ENCODE results near the gene NCBP2L. TPM values are rescaled to one million over a fixed set of nuclear protein-coding genes. Genes with fewer than 3 reads are reported as not detected.

Gene NCBP2L
- not detected in 2 replicates for total RNA-seq

GRCh38 chrX:107777536-107777832, at the start of gene NCBP2L:
TSS of gene NCBP2L (plus strand) at chrX:107777733. CDS start at chrX:107794221, 16,488 bp downstream.

GRCh38 chrX:107775734-107776511, 1.6 kb upstream of the NCBP2L start, which contains the start of gene TSC22D3:
TSS of gene TSC22D3 (minus strand) at chrX:107775787. CDS start at chrX:107775419, 368 bp downstream.

GRCh38 chrX:107825698-107826237, 48.2 kb downstream of the NCBP2L start, which contains the start of gene MID2:
TSS of gene MID2 (plus strand) at chrX:107825866. CDS start at chrX:107826427, 561 bp downstream.

Other genes starting within 250 kb of the NCBP2L start
- gene PRPS1, start 149.2 kb upstream of the NCBP2L start, total RNA-seq: 28.4 and 39.5 TPM in 2 replicates
- gene TSC22D3, start 1.9 kb upstream of the NCBP2L start, total RNA-seq: 21.7 and 41.5 TPM in 2 replicates
- gene MID2, start 48.1 kb downstream of the NCBP2L start, total RNA-seq: 9.5 and 15.1 TPM in 2 replicates
- gene TEX13B, start 204.6 kb downstream of the NCBP2L start, total RNA-seq: 0.12 TPM in 1 of 2 replicates, not detected in the other

Data from uterine smooth muscle cell (primary cell).